Activated CD4-positive, alpha-beta T cell treated with anti-CD3 and anti-CD28 coated beads, Interleukin-2, amount 10 ng/mL, durations not matched to agents 24 days and 14 days (primary cell): ENCODE measurements around the gene HEBP1. TPM values are rescaled to one million over a fixed set of nuclear protein-coding genes. Genes with fewer than 3 reads are reported as not detected.

Source experiments
- DNase-seq: peaks from one replicate; pipeline ENCODE4 v3.0.0; 2022
- H3K27ac Mint-ChIP-seq: one replicate; pipeline ENCODE4 v1.8.0; 2022; ENCODE audit warnings: mild to moderate bottlenecking, mixed read lengths
- H3K27me3 Mint-ChIP-seq: one replicate; pipeline ENCODE4 v1.8.0; 2022; ENCODE audit warnings: mixed read lengths
- H3K36me3 Mint-ChIP-seq: one replicate; pipeline ENCODE4 v1.8.0; 2022; ENCODE audit warnings: low read depth, mild to moderate bottlenecking, mixed read lengths
- H3K4me1 Mint-ChIP-seq: one replicate; pipeline ENCODE4 v1.8.0; 2021; ENCODE audit warnings: mixed read lengths
- H3K4me3 Mint-ChIP-seq: one replicate; pipeline ENCODE4 v1.8.0; 2022; ENCODE audit warnings: mild to moderate bottlenecking, moderate library complexity, mixed read lengths
- H3K9me3 Mint-ChIP-seq: one replicate; pipeline ENCODE4 v1.8.0; 2021; ENCODE audit warnings: mixed read lengths
- intact Hi-C: fragments of 100-400 bp; cut with micrococcal nuclease; formaldehyde crosslinking; loops from one replicate; pipeline ENCODE4 v1.15.1; 2023
- total RNA-seq: library from RNA; stranded (reverse); gene quantifications from 2 replicates; pipeline ENCODE4 v1.2.3, GENCODE V29; 2022

Gene HEBP1
- total RNA-seq, 1 donor from 2014 or later = 13.8 TPM

DNA sequence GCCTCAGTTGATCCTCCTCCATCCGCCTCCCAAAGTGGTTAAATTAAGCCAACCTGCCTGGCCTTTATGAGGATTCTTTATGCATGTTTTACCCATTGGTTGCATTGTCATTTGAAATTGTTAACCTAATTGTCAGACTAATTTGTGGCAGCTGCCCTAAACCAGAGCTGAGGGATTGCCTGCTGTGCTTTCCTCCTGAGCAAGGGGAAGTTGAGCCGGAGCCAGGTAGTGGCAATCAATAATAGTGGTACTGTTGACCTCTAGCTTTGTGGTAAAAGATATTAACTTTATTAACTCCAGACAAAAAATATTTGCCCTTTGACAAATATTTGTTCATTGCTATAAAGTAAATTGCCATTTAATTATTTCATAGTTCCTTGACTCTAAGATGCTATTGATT lies 5.6 kb upstream of the HEBP1 start:
- Mint-ChIP-seq H3K27ac (no peak overlapping the region), H3K4me1 (peaks cover 9% of the 10 kb centered on the region), H3K27me3 (peaks cover 36% of the 10 kb centered on the region), H3K36me3 (no peaks in the 10 kb centered on the region), H3K4me3 (no peak overlapping the region), H3K9me3 (no peaks in the 10 kb centered on the region)
- intact Hi-C loops = loop anchor here (10.0 kb wide), 1 partner anchor 1359 kb away; the partner anchor contains the start of gene ATF7IP
- DNase-seq = no peak

DNA sequence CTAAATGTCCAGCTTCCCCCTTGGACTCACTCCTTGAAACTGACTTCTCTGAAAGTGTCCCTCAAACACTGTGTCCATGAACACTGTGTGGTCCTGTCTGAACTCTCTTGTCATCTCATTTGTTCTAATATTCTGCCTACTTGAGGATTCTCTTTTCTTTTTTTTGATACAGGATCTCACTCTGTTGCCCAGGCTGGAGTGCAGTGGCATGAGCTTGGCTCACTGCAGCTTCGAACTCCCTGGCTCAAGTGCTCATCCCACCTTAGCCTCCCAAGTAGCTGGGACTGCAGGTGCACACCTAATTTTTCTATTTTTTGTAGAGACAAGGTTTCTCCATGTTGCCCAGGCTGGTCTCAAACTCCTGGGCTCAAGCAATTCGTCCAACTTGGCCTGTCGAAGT lies 4.9 kb upstream of the HEBP1 start:
- intact Hi-C loops = loop anchor here (5.0 to 10.0 kb wide), 2 partner anchors 88 to 1360 kb away; partner anchors contain the start of gene ATF7IP
- H3K4me3 Mint-ChIP-seq = no peak overlapping the region
- no peaks in the 10 kb centered on the region for H3K36me3 Mint-ChIP-seq
- H3K4me1 Mint-ChIP-seq = peaks cover 10% of the 10 kb centered on the region
- no peaks in the 10 kb centered on the region for H3K9me3 Mint-ChIP-seq
- H3K27ac Mint-ChIP-seq = no peak overlapping the region
- peaks cover 36% of the 10 kb centered on the region for H3K27me3 Mint-ChIP-seq
- no peak for DNase-seq

DNA sequence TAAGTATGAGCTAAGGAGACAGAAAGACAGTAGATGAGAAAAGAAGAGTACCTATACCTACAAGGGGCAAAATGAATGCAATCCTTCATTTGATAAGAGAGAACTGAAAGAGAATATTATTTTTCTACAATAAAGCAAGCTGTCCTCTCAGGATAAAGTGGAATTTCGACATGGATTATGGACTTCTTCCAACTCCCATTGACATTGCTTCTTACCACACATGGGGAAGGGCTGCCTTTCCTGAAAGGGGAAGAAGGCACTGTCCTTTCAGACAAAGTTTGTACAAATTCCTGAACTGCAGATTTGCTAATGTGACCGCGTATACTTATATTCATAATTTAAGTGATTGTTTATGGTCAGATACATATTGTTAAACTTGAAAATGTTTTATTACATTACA lies 4.3 kb upstream of the HEBP1 start:
- intact Hi-C loops = loop anchor here (5.0 to 10.0 kb wide), 2 partner anchors 87 to 1360 kb away; partner anchors contain the start of gene ATF7IP
- H3K27me3 Mint-ChIP-seq = peaks cover 36% of the 10 kb centered on the region
- no peak overlapping the region for H3K27ac Mint-ChIP-seq
- DNase-seq = no peak
- peaks cover 15% of the 10 kb centered on the region for H3K4me1 Mint-ChIP-seq
- H3K9me3 Mint-ChIP-seq = no peaks in the 10 kb centered on the region
- H3K36me3 Mint-ChIP-seq = no peaks in the 10 kb centered on the region
- no peak overlapping the region for H3K4me3 Mint-ChIP-seq

DNA sequence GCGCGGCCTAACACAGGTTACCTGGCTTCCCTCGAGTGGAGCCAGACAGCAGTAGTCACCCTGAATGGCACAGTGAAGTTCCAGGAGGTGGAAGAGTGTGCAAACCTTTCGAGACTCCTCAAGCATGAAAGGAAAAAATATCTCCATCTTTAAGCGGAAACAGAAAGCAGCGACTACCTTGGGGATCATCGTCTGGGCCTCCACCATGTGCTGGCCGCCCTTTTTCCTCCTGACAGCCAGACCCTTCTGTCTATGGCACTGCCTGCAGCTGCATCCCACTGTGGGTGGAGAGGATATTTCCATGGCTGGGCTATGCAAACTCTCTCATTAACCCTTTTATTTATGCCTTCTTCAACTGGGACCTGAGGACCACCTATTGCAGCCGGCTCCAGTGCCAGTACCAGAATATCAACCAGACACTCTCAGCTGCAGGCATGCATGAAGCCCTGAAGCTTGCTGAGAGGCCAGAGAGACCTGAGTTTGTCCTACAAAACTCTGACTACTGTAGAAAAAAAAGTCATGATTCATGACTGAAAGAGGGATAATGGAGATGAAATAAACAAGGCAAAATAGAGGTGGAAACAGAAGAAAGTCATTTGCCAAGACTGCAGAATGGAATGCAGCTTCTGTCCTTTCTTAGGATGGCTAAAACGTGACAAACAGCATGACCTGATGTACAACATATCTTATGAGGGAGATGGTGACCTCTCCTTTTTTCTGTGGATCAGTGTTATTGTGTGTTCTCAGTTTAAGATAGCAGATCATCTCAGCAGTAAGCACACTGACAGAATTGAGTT lies 2.4 kb upstream of the HEBP1 start:
- H3K4me3 Mint-ChIP-seq = peak overlapping the region; percentile 71

DNA sequence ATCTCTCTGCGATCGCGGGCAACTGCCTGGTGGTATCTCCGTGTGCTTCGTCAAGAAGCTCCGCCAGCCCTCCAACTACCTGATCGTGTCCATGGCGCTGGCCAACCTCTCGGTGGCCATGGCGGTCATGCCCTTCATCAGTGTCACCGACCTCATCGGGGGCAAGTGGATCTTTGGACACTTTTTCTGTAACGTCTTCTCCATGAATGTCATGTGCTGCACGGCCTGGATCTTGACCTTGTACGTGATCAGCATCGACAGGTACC lies 1.6 kb upstream of the HEBP1 start:
- intact Hi-C loops = loop anchor here (5.0 to 10.0 kb wide), 2 partner anchors 84 to 1363 kb away; partner anchors contain the start of gene ATF7IP
- H3K27ac Mint-ChIP-seq = no peak overlapping the region
- H3K4me3 Mint-ChIP-seq = peak overlapping the region; percentile 71

More for the DNA sequence above, 2.4 kb upstream of the HEBP1 start:
- intact Hi-C loops = loop anchor here (5.0 to 10.0 kb wide), 2 partner anchors 85 to 1362 kb away; partner anchors contain the start of gene ATF7IP
- no peaks in the 10 kb centered on the region for H3K36me3 Mint-ChIP-seq
- H3K27ac Mint-ChIP-seq = no peak overlapping the region
- no peaks in the 10 kb centered on the region for H3K9me3 Mint-ChIP-seq
- no peak for DNase-seq
- peaks cover 27% of the 10 kb centered on the region for H3K4me1 Mint-ChIP-seq
- peaks cover 36% of the 10 kb centered on the region for H3K27me3 Mint-ChIP-seq

DNA sequence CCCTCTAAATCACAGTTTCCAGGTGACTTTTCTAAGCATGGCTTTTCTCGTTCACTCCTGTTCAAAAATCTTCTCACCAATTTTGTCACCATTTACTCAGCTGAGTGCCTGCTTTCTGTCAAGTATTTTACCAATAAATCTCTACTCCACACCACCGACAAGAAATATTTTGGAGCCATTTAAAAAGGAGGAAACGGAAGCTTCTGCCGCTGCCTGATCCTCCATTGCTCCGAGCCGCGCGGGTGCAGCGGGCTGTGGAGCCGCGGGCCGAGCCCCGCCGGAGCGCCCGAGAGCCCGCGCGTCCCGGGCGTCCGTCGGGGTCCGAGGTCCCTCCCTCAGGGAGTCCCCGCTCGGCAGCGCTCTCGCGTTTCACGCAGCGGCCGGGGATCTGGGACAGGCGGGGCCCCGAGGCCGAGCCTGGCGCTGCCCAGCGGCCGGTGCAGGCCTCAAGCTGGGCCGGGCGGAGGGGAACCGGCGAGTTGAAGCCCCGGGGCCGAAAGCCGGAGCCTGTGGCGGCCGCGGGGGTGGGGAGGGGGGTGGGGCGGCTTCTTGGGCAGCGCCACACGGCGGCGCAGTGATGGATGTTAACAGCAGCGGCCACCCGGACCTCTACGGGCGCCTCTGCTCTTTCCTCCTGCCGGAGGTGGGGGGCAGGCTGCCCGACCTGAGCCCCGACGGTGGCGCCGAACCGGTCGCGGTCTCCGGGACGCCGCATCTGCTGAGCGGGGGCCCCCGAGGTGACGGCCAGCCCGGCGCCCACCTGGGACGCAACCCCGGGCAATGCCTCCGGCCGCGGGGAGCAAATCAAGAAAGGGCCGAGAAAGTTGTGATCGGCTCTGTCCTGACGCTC lies 1.1 kb upstream of the HEBP1 start:
- Mint-ChIP-seq H3K27me3 (peaks cover 33% of the 10 kb centered on the region), H3K4me3 (peak overlapping the region; percentile 91), H3K27ac (peak overlapping the region; percentile 89), H3K36me3 (no peaks in the 10 kb centered on the region), H3K4me1 (peaks cover 30% of the 10 kb centered on the region), H3K9me3 (no peaks in the 10 kb centered on the region)
- intact Hi-C loops = loop anchor here (1.0 to 10.0 kb wide), 7 partner anchors 43 to 1364 kb away; partner anchors contain the start of genes ATF7IP, EMP1 and FAM234B
- peak; percentile 84 for DNase-seq

More for the DNA sequence above, 1.6 kb upstream of the HEBP1 start:
- no peaks in the 10 kb centered on the region for H3K9me3 Mint-ChIP-seq
- peaks cover 36% of the 10 kb centered on the region for H3K27me3 Mint-ChIP-seq
- no peak for DNase-seq
- H3K4me1 Mint-ChIP-seq = peaks cover 30% of the 10 kb centered on the region
- H3K36me3 Mint-ChIP-seq = no peaks in the 10 kb centered on the region

DNA sequence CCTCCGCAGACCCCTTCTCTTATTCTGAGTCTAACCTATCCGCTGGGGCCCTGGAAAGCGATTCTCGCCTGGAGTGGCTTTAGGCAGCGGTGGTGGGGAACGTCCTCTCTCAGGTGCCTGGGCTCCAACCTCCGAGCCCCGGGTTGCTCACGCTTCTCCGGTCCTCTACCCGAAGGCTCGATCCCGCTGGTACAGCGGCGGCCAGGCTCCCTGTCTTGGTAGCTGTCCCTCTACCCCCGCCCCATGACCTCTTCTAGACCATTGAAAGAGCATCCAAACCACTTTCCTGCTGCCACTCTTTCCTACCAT lies 505 bp upstream of the HEBP1 start:
- Mint-ChIP-seq H3K4me3 (peak overlapping the region; percentile 91), H3K27ac (peak overlapping the region; percentile 89), H3K27me3 (peaks cover 29% of the 10 kb centered on the region), H3K4me1 (peaks cover 30% of the 10 kb centered on the region), H3K9me3 (no peaks in the 10 kb centered on the region), H3K36me3 (no peaks in the 10 kb centered on the region)
- intact Hi-C loops = loop anchor here (1.0 to 10.0 kb wide), 7 partner anchors 44 to 1364 kb away; partner anchors contain the start of genes ATF7IP, EMP1 and FAM234B
- no peak for DNase-seq

DNA sequence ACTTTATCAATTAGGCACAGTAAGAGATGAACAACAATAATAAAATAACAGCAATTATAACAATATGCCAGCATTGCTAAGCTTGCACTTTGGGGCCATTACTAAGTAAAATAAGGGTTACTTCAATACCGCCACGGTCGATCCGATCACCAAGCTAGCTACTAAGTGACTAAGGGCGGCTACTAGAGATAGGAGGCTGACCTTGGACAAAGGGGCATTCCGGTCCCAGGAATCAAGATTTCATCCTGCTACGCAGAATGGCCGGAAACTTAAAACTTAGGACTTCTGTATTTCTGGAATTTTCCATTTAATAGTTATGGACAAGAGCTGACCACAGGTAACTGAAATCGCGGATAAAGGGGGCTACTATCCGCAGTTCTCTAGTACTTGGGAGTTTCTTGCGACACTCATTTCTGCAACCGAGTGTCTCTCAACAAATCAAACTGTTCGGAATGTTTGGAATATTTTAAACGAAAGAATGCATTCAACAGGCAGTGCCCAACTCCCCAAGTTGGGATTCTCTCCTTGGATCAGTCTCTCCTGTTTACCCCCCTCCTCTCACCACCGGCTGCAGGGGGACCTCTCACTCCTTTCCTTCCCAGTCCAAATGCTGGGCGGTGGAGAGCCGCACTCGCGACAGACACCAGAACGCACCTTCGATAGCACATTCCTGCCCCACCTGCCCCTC lies 650 bp downstream of the HEBP1 start:
- no peaks in the 10 kb centered on the region for H3K9me3 Mint-ChIP-seq
- H3K27me3 Mint-ChIP-seq = peaks cover 25% of the 10 kb centered on the region
- H3K4me1 Mint-ChIP-seq = peaks cover 30% of the 10 kb centered on the region
- DNase-seq = no peak
- no peaks in the 10 kb centered on the region for H3K36me3 Mint-ChIP-seq
- peak overlapping the region; percentile 66 for H3K27ac Mint-ChIP-seq
- intact Hi-C loops = no loop called here
- peak overlapping the region; percentile 91 for H3K4me3 Mint-ChIP-seq

DNA sequence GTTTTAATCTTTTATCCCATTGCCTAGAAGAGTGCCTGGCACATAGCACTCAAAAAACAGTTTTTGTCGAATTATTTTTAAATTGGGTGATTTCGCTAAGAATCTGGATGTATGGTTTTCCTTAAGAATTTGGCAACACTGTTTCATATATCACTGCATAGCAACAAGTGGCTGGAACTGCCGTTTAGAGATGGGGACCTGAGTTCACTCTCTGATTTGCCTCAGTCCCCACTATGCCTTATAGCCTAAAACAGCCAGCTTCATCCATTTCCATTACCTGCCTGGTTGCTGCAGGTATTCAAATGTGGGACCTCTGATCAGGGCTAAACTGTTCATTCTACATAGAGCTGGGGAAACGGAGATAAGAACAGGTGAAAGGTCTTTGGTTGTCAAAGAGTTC lies 1.8 kb downstream of the HEBP1 start:
- peaks cover 17% of the 10 kb centered on the region for H3K27me3 Mint-ChIP-seq
- peaks cover 31% of the 10 kb centered on the region for H3K4me1 Mint-ChIP-seq
- no peak overlapping the region for H3K4me3 Mint-ChIP-seq

DNA sequence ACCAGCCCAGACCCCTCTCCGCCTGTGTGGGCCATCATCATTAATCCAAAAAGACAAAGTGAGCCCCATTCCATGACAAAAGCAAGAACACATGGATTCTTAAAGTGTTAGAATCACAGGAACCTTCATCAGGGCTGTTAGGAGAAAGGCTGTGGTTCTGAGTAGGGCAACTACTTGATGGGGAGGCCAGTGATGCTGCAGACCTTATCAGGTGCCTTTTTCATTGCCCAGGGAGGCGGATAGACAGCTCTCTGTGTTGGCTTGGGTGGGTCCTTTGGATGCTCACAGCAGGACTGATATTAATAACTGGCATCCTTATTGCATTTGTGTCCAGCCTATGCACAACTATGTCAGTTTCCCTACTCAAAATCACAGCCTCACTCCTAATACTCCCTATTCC lies 2.3 kb downstream of the HEBP1 start:
- H3K4me1 Mint-ChIP-seq = peaks cover 35% of the 10 kb centered on the region
- H3K27me3 Mint-ChIP-seq = peaks cover 12% of the 10 kb centered on the region
- intact Hi-C loops = no loop called here
- no peak overlapping the region for H3K4me3 Mint-ChIP-seq
- H3K36me3 Mint-ChIP-seq = no peaks in the 10 kb centered on the region
- no peak for DNase-seq
- no peak overlapping the region for H3K27ac Mint-ChIP-seq
- H3K9me3 Mint-ChIP-seq = no peaks in the 10 kb centered on the region

More for the DNA sequence above, 1.8 kb downstream of the HEBP1 start:
- intact Hi-C loops = no loop called here
- no peaks in the 10 kb centered on the region for H3K36me3 Mint-ChIP-seq
- no peak overlapping the region for H3K27ac Mint-ChIP-seq
- DNase-seq = no peak
- no peaks in the 10 kb centered on the region for H3K9me3 Mint-ChIP-seq

DNA sequence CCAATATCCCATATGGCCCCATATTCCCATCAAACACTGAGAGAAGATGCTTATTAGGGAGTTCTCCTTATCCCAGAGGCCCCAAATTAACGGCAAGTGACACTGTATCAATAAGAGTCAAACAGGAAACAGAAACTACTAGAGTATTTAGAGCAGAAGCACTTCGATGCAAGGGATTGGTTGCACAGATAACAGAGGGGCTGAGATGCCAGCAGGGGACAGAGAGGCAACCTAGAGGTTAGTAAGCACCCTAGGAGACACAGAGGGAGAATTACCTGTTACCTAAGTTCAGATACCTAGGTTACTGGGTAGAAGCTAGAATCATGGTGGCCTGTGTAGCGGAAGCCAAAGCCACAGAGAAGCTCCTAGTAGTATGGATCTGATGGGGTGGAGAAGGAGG lies 2.9 kb downstream of the HEBP1 start:
- H3K4me3 Mint-ChIP-seq = no peak overlapping the region
- no peak overlapping the region for H3K27ac Mint-ChIP-seq
- H3K36me3 Mint-ChIP-seq = no peaks in the 10 kb centered on the region
- intact Hi-C loops = no loop called here
- H3K4me1 Mint-ChIP-seq = peaks cover 38% of the 10 kb centered on the region
- H3K9me3 Mint-ChIP-seq = no peaks in the 10 kb centered on the region
- DNase-seq = no peak
- peaks cover 6% of the 10 kb centered on the region for H3K27me3 Mint-ChIP-seq

DNA sequence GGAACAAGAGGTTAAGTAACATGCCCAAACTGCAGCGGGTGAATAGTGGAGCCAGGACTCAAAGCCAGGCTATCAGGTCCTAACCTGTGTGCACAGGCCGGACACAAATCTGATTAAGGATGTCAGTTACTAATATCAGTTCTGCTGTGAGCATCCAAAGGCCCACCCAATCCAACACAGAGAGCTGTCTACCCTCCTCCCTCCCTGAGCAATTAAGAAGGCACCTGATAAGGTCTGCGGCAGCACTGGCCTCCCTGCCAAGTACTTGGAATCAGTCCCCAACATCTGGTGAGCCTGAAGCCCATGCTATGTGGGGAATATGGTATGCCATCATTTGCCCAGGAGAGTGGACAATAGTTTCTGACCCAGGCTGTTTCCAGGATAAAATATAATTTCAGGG lies 3.9 kb downstream of the HEBP1 start:
- intact Hi-C loops = no loop called here
- no peak overlapping the region for H3K4me3 Mint-ChIP-seq
- H3K36me3 Mint-ChIP-seq = no peaks in the 10 kb centered on the region
- H3K4me1 Mint-ChIP-seq = peaks cover 35% of the 10 kb centered on the region
- no peaks in the 10 kb centered on the region for H3K27me3 Mint-ChIP-seq
- H3K27ac Mint-ChIP-seq = no peak overlapping the region
- DNase-seq = no peak
- no peaks in the 10 kb centered on the region for H3K9me3 Mint-ChIP-seq

DNA sequence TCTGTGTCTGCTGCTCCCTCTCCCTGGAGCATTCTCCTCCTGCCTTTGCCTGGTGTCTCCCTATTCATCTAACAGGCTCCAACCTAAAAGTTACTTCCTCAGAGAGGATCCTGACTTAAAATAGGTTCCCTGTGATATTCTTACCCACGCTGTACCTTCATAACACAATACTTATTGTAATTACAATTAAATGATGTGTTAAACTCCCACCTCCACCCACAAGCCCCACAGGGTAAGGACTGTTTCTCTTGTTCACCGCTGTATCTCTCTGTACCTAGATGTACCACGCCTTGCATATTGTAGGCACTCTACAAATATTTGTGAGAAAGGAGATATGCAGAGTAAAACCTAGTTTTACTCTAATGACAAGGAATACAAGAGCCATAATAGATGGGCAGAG lies 5.0 kb downstream of the HEBP1 start:
- no peaks in the 10 kb centered on the region for H3K36me3 Mint-ChIP-seq
- no peak overlapping the region for H3K27ac Mint-ChIP-seq
- no peak overlapping the region for H3K4me3 Mint-ChIP-seq
- no peaks in the 10 kb centered on the region for H3K27me3 Mint-ChIP-seq
- H3K9me3 Mint-ChIP-seq = no peaks in the 10 kb centered on the region
- intact Hi-C loops = no loop called here
- H3K4me1 Mint-ChIP-seq = peaks cover 30% of the 10 kb centered on the region
- no peak for DNase-seq
